HEK293 (cell line): ENCODE measurements around the gene EYS.

Source experiments
- EGR2 ChIP-seq: fragments of 450-650 bp; formaldehyde crosslinking; IDR thresholded peaks from 2 replicates; pipeline ENCODE4 v1.5.1; 2016; ENCODE audit warnings: low read depth, missing biosample characterization, missing genetic modification characterization
- PRDM1 ChIP-seq: fragments of 450-650 bp; formaldehyde crosslinking; IDR thresholded peaks from 2 replicates; pipeline ENCODE4; 2016; ENCODE audit warnings: missing biosample characterization, missing genetic modification characterization
- ZBTB7A ChIP-seq: fragments of 450-650 bp; formaldehyde crosslinking; IDR thresholded peaks from 2 replicates; pipeline ENCODE4 v1.5.1; 2016; ENCODE audit warnings: low read depth, missing biosample characterization, missing genetic modification characterization
- ZNF174 ChIP-seq: fragments of 450-650 bp; formaldehyde crosslinking; IDR thresholded peaks from 2 replicates; pipeline ENCODE4 v1.5.0; 2017; ENCODE audit warnings: missing biosample characterization, mild to moderate bottlenecking, missing genetic modification characterization
- ZNF776 ChIP-seq: fragments of 450-650 bp; formaldehyde crosslinking; IDR thresholded peaks from 2 replicates; pipeline ENCODE4 v1.5.0; 2017; ENCODE audit warnings: missing biosample characterization, missing genetic modification characterization, borderline replicate concordance
- TF ChIP-seq, protein P1 (sequence below): fragments of 450-650 bp; formaldehyde crosslinking; IDR thresholded peaks from 2 replicates; pipeline ENCODE4 v1.5.1; 2016; ENCODE audit warnings: missing biosample characterization, missing genetic modification characterization
- TF ChIP-seq, protein P2 (sequence below): fragments of 450-650 bp; formaldehyde crosslinking; IDR thresholded peaks from 2 replicates; pipeline ENCODE4 v1.5.1; 2016; ENCODE audit warnings: missing biosample characterization, missing genetic modification characterization
- TF ChIP-seq, protein P3 (sequence below): fragments of 450-650 bp; formaldehyde crosslinking; IDR thresholded peaks from 2 replicates; pipeline ENCODE4 v1.5.1; 2016; ENCODE audit warnings: missing biosample characterization, missing genetic modification characterization

DNA sequence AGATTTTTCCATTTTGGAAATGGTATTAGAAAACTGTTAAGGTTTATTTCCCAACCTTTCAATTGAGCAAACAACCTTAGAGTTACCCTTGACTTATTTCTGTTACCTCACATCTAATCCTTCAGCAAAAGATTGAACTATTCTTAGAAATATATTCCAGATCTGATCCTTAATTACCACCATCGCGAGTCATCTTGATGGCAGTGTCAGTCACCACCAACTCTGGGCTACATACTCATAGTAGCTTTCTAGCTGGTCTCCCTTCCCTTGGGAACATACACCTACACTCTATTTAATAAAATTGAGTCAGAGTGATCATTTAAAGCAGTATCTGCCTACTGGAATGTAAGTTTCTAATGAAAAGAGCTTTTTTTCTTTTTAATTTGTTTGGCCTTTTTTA is 308.2 kb downstream of the EYS start:
- TF ChIP-seq PRDM1 (tag by site-specific recombination) (no peak), ZNF174 (tag by site-specific recombination) (no peak), EGR2 (no peak), ZNF776 (tag by site-specific recombination) (no peak), ZBTB7A (tag by site-specific recombination) (no peak)
- TF ChIP-seq, protein P1, sequence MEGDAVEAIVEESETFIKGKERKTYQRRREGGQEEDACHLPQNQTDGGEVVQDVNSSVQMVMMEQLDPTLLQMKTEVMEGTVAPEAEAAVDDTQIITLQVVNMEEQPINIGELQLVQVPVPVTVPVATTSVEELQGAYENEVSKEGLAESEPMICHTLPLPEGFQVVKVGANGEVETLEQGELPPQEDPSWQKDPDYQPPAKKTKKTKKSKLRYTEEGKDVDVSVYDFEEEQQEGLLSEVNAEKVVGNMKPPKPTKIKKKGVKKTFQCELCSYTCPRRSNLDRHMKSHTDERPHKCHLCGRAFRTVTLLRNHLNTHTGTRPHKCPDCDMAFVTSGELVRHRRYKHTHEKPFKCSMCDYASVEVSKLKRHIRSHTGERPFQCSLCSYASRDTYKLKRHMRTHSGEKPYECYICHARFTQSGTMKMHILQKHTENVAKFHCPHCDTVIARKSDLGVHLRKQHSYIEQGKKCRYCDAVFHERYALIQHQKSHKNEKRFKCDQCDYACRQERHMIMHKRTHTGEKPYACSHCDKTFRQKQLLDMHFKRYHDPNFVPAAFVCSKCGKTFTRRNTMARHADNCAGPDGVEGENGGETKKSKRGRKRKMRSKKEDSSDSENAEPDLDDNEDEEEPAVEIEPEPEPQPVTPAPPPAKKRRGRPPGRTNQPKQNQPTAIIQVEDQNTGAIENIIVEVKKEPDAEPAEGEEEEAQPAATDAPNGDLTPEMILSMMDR (tag by site-specific recombination), result no peak
- TF ChIP-seq, protein P2, sequence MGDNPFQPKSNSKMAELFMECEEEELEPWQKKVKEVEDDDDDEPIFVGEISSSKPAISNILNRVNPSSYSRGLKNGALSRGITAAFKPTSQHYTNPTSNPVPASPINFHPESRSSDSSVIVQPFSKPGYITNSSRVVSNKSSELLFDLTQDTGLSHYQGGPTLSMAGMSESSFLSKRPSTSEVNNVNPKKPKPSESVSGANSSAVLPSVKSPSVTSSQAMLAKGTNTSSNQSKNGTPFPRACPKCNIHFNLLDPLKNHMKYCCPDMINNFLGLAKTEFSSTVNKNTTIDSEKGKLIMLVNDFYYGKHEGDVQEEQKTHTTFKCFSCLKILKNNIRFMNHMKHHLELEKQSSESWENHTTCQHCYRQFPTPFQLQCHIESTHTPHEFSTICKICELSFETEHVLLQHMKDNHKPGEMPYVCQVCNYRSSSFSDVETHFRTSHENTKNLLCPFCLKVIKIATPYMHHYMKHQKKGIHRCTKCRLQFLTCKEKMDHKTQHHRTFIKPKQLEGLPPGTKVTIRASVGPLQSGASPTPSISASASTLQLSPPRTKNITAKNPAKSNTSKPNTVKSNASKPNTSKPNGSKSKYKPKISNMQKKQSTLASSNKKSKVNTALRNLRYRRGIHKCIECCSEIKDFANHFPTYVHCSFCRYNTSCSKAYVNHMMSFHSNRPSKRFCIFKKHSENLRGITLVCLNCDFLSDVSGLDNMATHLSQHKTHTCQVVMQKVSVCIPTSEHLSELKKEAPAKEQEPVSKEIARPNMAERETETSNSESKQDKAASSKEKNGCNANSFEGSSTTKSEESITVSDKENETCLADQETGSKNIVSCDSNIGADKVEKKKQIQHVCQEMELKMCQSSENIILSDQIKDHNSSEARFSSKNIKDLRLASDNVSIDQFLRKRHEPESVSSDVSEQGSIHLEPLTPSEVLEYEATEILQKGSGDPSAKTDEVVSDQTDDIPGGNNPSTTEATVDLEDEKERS (tag by site-specific recombination), result no peak
- TF ChIP-seq, protein P3, sequence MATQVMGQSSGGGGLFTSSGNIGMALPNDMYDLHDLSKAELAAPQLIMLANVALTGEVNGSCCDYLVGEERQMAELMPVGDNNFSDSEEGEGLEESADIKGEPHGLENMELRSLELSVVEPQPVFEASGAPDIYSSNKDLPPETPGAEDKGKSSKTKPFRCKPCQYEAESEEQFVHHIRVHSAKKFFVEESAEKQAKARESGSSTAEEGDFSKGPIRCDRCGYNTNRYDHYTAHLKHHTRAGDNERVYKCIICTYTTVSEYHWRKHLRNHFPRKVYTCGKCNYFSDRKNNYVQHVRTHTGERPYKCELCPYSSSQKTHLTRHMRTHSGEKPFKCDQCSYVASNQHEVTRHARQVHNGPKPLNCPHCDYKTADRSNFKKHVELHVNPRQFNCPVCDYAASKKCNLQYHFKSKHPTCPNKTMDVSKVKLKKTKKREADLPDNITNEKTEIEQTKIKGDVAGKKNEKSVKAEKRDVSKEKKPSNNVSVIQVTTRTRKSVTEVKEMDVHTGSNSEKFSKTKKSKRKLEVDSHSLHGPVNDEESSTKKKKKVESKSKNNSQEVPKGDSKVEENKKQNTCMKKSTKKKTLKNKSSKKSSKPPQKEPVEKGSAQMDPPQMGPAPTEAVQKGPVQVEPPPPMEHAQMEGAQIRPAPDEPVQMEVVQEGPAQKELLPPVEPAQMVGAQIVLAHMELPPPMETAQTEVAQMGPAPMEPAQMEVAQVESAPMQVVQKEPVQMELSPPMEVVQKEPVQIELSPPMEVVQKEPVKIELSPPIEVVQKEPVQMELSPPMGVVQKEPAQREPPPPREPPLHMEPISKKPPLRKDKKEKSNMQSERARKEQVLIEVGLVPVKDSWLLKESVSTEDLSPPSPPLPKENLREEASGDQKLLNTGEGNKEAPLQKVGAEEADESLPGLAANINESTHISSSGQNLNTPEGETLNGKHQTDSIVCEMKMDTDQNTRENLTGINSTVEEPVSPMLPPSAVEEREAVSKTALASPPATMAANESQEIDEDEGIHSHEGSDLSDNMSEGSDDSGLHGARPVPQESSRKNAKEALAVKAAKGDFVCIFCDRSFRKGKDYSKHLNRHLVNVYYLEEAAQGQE (tag by site-specific recombination), result no peak
